LHCN-M2 (cell line): ENCODE data around the gene SMIM44. TPM values are rescaled to one million over a fixed set of nuclear protein-coding genes. Genes with fewer than 3 reads are reported as not detected.
A peak's percentile ranks its signal among the peaks of the same experiment; 100 is the strongest.

Experiments
- DNase-seq: peaks from one replicate; pipeline ENCODE4 v3.0.0-alpha.2; 2012; ENCODE audit warnings: low read depth
- total RNA-seq: library from RNA; depleted of rRNA; stranded (reverse); fragments of >200 nt; gene quantifications from 2 replicates; pipeline ENCODE4 v1.2.3, GENCODE V29; 2014

Gene SMIM44
- total RNA-seq, 1 experiment from 2014 or later, result not detected

GRCh38 chr19:3501780-3502179 lies 18.5 kb upstream of the SMIM44 start:
- DNase-seq, result no peak

GRCh38 chr19:3500429-3501101 lies 17.3 kb upstream of the SMIM44 start, which contains the start of gene DOHH:
Gene DOHH, minus strand, starts transcription at chr19:3500674. Its CDS starts 3,860 bp downstream, at chr19:3496814.
- peak; percentile 94 for DNase-seq

- no peak for DNase-seq
These were observed 16.6 kb upstream of the SMIM44 start for GRCh38 chr19:3499738-3500428.

GRCh38 chr19:3497757-3498520 lies 14.7 kb upstream of the SMIM44 start:
- DNase-seq, result no peak

- DNase-seq, result no peak
These were observed 13.4 kb upstream of the SMIM44 start for GRCh38 chr19:3496392-3497273.

GRCh38 chr19:3494559-3494958 lies 11.3 kb upstream of the SMIM44 start:
- no peak for DNase-seq

GRCh38 chr19:3494051-3494450 lies 10.8 kb upstream of the SMIM44 start:
- no peak for DNase-seq

- DNase-seq, result no peak
These were observed 10.4 kb upstream of the SMIM44 start for GRCh38 chr19:3493651-3494050.

- no peak for DNase-seq
These were observed 9.7 kb upstream of the SMIM44 start for GRCh38 chr19:3492919-3493318.

GRCh38 chr19:3492131-3492839 lies 9.0 kb upstream of the SMIM44 start:
- no peak for DNase-seq

GRCh38 chr19:3491396-3492119 lies 8.3 kb upstream of the SMIM44 start:
- no peak for DNase-seq

GRCh38 chr19:3482507-3483225 lies 575 bp downstream of the SMIM44 start:
- DNase-seq, result no peak

- DNase-seq, result no peak
These were observed 1.8 kb downstream of the SMIM44 start for GRCh38 chr19:3481241-3482090.

GRCh38 chr19:3480383-3481091 lies 2.7 kb downstream of the SMIM44 start, which contains the start of gene SMIM24:
Gene SMIM24, minus strand, starts transcription at chr19:3480525. Its CDS starts 62 bp downstream, at chr19:3480463.
- no peak for DNase-seq

- no peak for DNase-seq
These were observed 3.4 kb downstream of the SMIM44 start for GRCh38 chr19:3479834-3480215.

GRCh38 chr19:3479177-3479833 lies 3.9 kb downstream of the SMIM44 start:
- peak; percentile 41 for DNase-seq
